ENCODE measurements around the gene ADGRG6.
"Not testable (repeated sequence)": the region's sequence is repeated elsewhere in the genome, so short reads cannot be mapped to it uniquely, and the experiment has no call there.

The ADGRG6 gene

GRCh38 chr6:142454196-142454595, 152.4 kb downstream of the ADGRG6 start:
- not testable (repeated sequence) for DNase-seq

DNA sequence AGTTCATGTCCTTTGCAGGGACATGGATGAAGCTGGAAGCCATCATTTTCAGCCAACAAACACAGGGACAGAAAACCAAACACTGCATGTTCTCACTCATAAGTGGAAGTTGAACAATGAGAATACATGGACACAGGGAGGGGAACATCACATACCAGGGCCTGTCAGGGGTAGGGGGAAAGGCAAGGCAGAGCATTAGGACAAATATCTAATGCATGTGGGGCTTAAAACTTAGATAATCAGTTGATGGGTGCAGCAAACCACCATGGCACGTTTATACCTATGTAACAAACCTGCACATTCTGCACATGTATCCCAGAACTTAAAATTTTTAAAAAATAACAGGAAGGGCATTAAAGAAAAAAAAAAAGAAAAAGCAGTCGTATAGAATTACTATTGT, 153.0 kb downstream of the ADGRG6 start:
- not testable (repeated sequence) for DNase-seq

GRCh38 chr6:142455957-142456589, 154.3 kb downstream of the ADGRG6 start:
- no peak for DNase-seq

GRCh38 chr6:142457638-142458406, 156.0 kb downstream of the ADGRG6 start:
- no peak for DNase-seq

GRCh38 chr6:142458836-142459235, 157.0 kb downstream of the ADGRG6 start:
- DNase-seq: no peak

- no peak for DNase-seq
Measured at GRCh38 chr6:142459271-142459670, 157.5 kb downstream of the ADGRG6 start.

GRCh38 chr6:142462260-142462659, 160.5 kb downstream of the ADGRG6 start:
- no peak for DNase-seq

DNA sequence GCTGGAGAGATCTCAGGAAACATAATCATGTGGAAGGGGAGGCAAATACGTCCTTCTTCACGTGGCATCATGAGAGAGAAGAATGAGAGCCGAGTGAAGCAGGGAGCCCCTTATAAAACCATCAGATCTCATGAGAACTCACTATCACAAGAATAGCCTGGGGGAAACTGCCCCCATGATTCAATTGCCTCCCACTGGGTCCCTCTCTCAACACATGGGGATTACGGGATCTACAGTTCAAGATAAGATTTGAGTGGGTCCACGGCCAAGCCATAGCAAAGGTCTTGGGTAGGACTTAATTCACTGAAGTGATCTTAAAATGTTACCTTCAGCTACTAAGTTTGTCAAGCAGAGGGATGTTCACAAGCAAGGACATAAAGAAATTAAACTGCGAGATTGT, 162.2 kb downstream of the ADGRG6 start:
- DNase-seq: no peak

- DNase-seq: no peak
Measured at GRCh38 chr6:142469220-142469619, 167.4 kb downstream of the ADGRG6 start.

GRCh38 chr6:142470421-142470820, 168.6 kb downstream of the ADGRG6 start:
- no peak for DNase-seq

DNA sequence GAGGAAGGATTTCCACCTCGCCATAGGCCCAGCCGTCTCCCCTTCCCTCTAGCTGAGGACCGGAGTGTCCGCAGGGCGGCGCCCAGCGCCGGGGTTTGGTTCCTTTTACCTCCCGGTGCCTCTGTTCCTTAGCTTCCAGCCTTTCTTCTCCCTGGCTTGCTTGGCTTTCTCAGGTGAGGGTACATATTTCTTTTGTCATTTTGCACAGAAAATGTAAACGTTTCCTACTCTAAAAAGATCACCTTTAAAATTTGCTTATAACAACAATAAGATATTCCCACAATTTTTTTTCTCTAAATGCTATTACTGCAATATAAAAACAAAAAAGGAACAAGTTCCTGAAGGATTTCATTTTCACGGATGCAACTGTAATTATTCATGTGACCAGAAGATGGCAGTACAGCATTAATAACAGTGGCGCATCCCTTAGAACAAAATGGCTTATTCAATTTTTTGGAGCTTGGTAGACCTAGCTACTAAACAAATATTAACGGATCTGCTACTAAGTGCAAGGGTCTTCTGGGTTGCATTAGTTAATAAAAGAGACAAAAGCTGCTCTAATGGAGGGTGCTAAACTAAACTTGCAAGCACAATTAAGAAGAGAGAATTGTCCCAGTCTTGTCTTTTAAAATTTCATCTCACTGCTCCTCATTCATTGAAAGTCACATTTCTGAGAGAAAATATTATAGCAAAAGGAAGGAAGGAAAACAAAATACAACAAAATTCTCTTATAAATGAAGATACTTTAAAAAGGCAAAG, 172.9 kb downstream of the ADGRG6 start:
- DNase-seq: peak in 1 of 2 experiments; percentile 16

DNA sequence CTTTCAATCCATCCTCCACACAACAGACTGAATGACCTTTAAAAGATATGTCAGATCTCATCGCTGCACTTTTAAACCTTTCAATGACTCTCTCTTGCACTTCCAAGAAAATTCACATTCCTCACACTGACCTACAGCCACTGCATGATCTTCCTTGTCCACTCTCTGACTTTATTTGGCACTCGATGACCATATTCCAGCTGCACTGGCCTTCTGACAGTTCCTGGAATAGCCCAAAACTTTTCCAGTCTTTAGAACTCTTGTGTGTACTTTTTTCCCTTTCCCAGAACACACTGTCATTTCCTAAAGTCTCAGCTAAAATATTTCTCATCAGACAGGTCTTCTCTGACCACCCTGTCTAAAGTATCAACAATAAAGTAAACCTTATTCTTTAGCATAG, 174.6 kb downstream of the ADGRG6 start:
- DNase-seq: no peak

DNA sequence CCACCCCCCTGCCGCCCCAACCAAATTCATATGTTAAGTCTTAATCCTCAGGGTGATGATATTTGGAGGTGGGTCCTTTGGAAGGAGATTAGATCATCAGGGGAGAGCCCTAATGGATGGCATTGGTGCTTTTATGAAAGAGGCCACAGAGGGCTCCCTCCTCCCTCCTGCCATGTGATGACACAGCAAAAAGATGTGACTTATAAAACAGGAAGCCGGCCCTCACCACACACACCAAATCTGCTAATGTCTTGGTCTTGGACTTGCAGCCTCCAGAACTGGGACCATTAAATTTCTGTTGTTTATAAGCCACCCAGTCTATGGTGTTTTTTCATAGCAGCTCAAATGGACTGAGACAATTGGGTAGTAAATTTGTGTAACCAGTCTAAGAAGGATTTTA, 176.3 kb downstream of the ADGRG6 start:
- no peak for DNase-seq

GRCh38 chr6:142481466-142481865, 179.7 kb downstream of the ADGRG6 start:
- DNase-seq: no peak

DNA sequence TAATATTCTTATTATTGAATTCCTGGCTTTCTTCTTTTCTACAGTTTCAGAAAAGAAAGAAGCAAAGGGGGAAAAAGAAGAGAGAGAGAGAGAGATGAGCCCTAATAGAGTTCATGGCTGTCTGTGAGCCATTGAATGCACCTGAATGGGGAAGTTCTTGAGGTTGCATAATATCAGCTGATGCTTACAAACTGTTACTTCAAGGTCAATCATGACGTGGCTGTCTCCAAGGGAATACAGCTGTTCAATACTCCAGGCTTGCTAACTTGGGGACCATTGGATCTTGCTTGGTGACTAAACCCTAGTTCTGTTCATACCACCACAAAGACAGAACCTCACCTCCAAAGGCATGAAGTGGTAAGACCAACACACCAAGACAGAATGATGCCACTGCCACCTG, 180.4 kb downstream of the ADGRG6 start:
- no peak for DNase-seq

DNA sequence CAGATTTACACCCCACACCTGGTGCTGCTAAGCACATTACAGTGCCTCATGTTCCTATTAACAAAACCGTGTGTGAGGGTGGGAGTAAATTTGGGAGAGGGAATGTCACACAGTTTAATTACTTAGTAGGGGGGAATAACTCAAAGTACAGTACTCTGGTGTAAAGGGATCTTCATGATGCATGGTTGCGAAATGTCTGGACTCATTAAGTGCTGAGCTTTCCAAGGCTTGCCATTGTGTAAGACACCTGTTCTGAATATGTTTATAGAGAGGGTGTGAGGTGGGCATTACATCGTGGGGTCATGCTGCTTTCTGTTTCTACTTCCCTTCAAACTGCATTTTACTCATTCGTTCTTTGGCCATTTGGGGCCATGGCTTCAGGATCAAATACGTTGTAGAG, 181.2 kb downstream of the ADGRG6 start:
- no peak for DNase-seq

- no peak for DNase-seq
Measured at GRCh38 chr6:142485256-142485655, 183.4 kb downstream of the ADGRG6 start.

DNA sequence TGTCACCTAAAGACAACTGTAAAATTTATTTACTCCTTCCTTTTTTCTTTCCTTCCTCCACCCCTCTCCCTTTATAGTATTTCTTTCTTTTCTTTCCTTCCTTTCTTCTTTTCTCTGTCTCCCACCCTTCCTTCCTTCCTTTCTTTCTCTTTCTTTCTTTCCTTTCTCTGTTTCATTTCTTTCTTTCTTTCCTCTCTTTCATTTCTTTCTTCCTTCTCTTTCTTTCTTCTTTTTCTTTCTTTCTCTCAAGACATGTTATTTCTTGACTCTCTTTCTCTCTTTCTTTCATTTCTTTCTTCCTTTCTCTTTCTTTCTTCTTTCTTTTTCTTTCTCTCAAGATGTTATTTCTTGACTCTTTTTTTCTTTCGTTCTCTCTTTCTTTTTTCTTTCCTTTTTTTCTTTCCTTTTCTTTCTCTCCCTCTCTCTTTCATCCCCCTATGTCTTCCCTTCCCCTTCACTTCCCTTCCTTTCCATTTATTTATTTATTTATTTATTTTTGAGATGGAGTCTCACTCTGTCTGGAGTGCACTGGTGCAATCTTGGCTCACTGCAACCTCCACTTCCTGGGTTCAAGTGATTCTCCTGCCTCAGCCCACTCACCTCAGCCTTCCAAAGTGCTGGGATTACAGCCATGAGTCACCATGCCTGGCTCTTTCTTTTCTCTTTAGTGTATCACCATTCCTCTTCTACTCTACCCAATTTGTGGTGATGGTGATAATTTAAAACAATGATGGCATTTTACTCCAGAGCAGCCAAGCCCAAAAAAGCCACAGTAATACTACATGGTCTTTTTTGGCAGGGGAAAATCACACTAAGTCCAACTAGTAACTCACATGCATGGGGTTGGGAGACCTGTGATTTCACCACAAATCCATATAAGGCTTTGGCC, 188.2 kb downstream of the ADGRG6 start:
- DNase-seq: no peak

Data from NCI-H1930 (cell line).